HUES48 (cell line): ENCODE data around the gene PTPRB.

Experiments used
- H3K27ac ChIP-seq: one replicate; pipeline ENCODE4 v1.7.0; 2013; ENCODE audit warnings: low read depth, low read length, inconsistent platforms
- H3K27me3 ChIP-seq: 2 replicates; pipeline ENCODE4 v1.6.1; 2013; ENCODE audit warnings: mild to moderate bottlenecking, low read length; ENCODE audit not compliant: control insufficient read depth, insufficient read depth
- H3K36me3 ChIP-seq: 2 replicates; pipeline ENCODE4 v1.6.1; 2013; ENCODE audit warnings: low read length; ENCODE audit not compliant: control insufficient read depth, insufficient read depth
- H3K4me1 ChIP-seq: 2 replicates; pipeline ENCODE4 v1.6.1; 2013; ENCODE audit warnings: mild to moderate bottlenecking, low read length; ENCODE audit not compliant: control insufficient read depth, insufficient read depth
- H3K4me3 ChIP-seq: 2 replicates; pipeline ENCODE4 v1.5.1; 2013; ENCODE audit warnings: mild to moderate bottlenecking, low read depth, low read length
- H3K9ac ChIP-seq: 2 replicates; pipeline ENCODE4 v1.6.1; 2013; ENCODE audit warnings: mild to moderate bottlenecking, low read depth, low read length, moderate library complexity
- H3K9me3 ChIP-seq: 2 replicates; pipeline ENCODE4 v1.6.1; 2013; ENCODE audit warnings: low read length; ENCODE audit not compliant: control insufficient read depth, insufficient read depth

PTPRB gene

GRCh38 chr12:70487440-70487839, 149.8 kb downstream of the PTPRB start:
- peaks cover 11% of the 10 kb centered on the region for H3K9me3 ChIP-seq
- no peaks in the 10 kb centered on the region for H3K36me3 ChIP-seq
- no peaks in the 10 kb centered on the region for H3K27me3 ChIP-seq
- no peak overlapping the region for H3K4me3 ChIP-seq
- no peak overlapping the region for H3K27ac ChIP-seq
- no peak overlapping the region for H3K9ac ChIP-seq
- H3K4me1 ChIP-seq, result no peaks in the 10 kb centered on the region

GRCh38 chr12:70486588-70486987, 150.6 kb downstream of the PTPRB start:
- H3K4me3 ChIP-seq, result no peak overlapping the region
- H3K27me3 ChIP-seq, result no peaks in the 10 kb centered on the region
- H3K4me1 ChIP-seq, result no peaks in the 10 kb centered on the region
- no peak overlapping the region for H3K27ac ChIP-seq
- H3K36me3 ChIP-seq, result no peaks in the 10 kb centered on the region
- H3K9ac ChIP-seq, result no peak overlapping the region
- peaks cover 11% of the 10 kb centered on the region for H3K9me3 ChIP-seq

- no peaks in the 10 kb centered on the region for H3K27me3 ChIP-seq
- H3K4me1 ChIP-seq, result no peaks in the 10 kb centered on the region
Observed at GRCh38 chr12:70485704-70486103, 151.5 kb downstream of the PTPRB start.

GRCh38 chr12:70484464-70484863, 152.8 kb downstream of the PTPRB start:
- H3K4me3 ChIP-seq, result no peak overlapping the region
- H3K27ac ChIP-seq, result no peak overlapping the region
- H3K9ac ChIP-seq, result no peak overlapping the region
- H3K27me3 ChIP-seq, result no peaks in the 10 kb centered on the region
- H3K36me3 ChIP-seq, result no peaks in the 10 kb centered on the region
- no peaks in the 10 kb centered on the region for H3K4me1 ChIP-seq
- peaks cover 3% of the 10 kb centered on the region for H3K9me3 ChIP-seq

More at GRCh38 chr12:70485704-70486103, 151.5 kb downstream of the PTPRB start:
- no peak overlapping the region for H3K27ac ChIP-seq
- H3K4me3 ChIP-seq, result no peak overlapping the region
- no peak overlapping the region for H3K9ac ChIP-seq
- H3K9me3 ChIP-seq, result peaks cover 11% of the 10 kb centered on the region
- no peaks in the 10 kb centered on the region for H3K36me3 ChIP-seq

- no peaks in the 10 kb centered on the region for H3K4me1 ChIP-seq
- H3K9me3 ChIP-seq, result no peaks in the 10 kb centered on the region
- H3K27me3 ChIP-seq, result no peaks in the 10 kb centered on the region
- H3K27ac ChIP-seq, result no peak overlapping the region
- H3K4me3 ChIP-seq, result no peak overlapping the region
- no peak overlapping the region for H3K9ac ChIP-seq
- no peaks in the 10 kb centered on the region for H3K36me3 ChIP-seq
Observed at GRCh38 chr12:70482764-70483163, 154.5 kb downstream of the PTPRB start.

- H3K4me3 ChIP-seq, result no peak overlapping the region
- no peaks in the 10 kb centered on the region for H3K36me3 ChIP-seq
- H3K4me1 ChIP-seq, result no peaks in the 10 kb centered on the region
- no peak overlapping the region for H3K9ac ChIP-seq
- H3K27ac ChIP-seq, result no peak overlapping the region
- no peaks in the 10 kb centered on the region for H3K27me3 ChIP-seq
- H3K9me3 ChIP-seq, result peaks cover 5% of the 10 kb centered on the region; the same call in 1 of the 2 replicates
Observed at GRCh38 chr12:70469221-70469820, 167.9 kb downstream of the PTPRB start.

GRCh38 chr12:70468741-70469140, 168.5 kb downstream of the PTPRB start:
- H3K4me3 ChIP-seq, result no peak overlapping the region
- no peaks in the 10 kb centered on the region for H3K27me3 ChIP-seq
- peaks cover 10% of the 10 kb centered on the region for H3K9me3 ChIP-seq
- H3K27ac ChIP-seq, result no peak overlapping the region
- H3K4me1 ChIP-seq, result no peaks in the 10 kb centered on the region
- H3K36me3 ChIP-seq, result no peaks in the 10 kb centered on the region
- no peak overlapping the region for H3K9ac ChIP-seq

- no peak overlapping the region for H3K27ac ChIP-seq
- H3K9ac ChIP-seq, result no peak overlapping the region
- peaks cover 13% of the 10 kb centered on the region for H3K9me3 ChIP-seq
- H3K4me3 ChIP-seq, result no peak overlapping the region
- H3K4me1 ChIP-seq, result no peaks in the 10 kb centered on the region
- no peaks in the 10 kb centered on the region for H3K36me3 ChIP-seq
- no peaks in the 10 kb centered on the region for H3K27me3 ChIP-seq
Observed at GRCh38 chr12:70467918-70468733, 169.1 kb downstream of the PTPRB start.

- Histone ChIP-seq H3K27ac (no peak overlapping the region), H3K4me1 (no peaks in the 10 kb centered on the region), H3K36me3 (no peaks in the 10 kb centered on the region), H3K9ac (no peak overlapping the region), H3K4me3 (no peak overlapping the region), H3K27me3 (no peaks in the 10 kb centered on the region), H3K9me3 (peaks cover 16% of the 10 kb centered on the region)
Observed at GRCh38 chr12:70467476-70467875, 169.8 kb downstream of the PTPRB start.

- Histone ChIP-seq H3K9ac (no peak overlapping the region), H3K4me1 (no peaks in the 10 kb centered on the region), H3K27me3 (no peaks in the 10 kb centered on the region), H3K36me3 (no peaks in the 10 kb centered on the region), H3K9me3 (peaks cover 16% of the 10 kb centered on the region), H3K27ac (no peak overlapping the region), H3K4me3 (no peak overlapping the region)
Observed at GRCh38 chr12:70466753-70467152, 170.5 kb downstream of the PTPRB start.
